H1 (cell line): ENCODE data around the gene GPC3. TPM values are rescaled to one million over a fixed set of nuclear protein-coding genes. Genes with fewer than 3 reads are reported as not detected.

Source experiments
- CTCF ChIA-PET: fragments of 300-600 bp; sonication (Branson Sonifier 250); formaldehyde crosslinking; loops from one replicate; lab custom pipeline; 2021; ENCODE audit not compliant: partially characterized antibody; lab: Charles Lee
- POLR2A ChIA-PET: fragments of 300-600 bp; sonication (Branson Sonifier 250); formaldehyde crosslinking; loops from one replicate; lab custom pipeline; 2021; ENCODE audit warnings: inconsistent platforms; ENCODE audit not compliant: partially characterized antibody; lab: Charles Lee
- DNase-seq, 2 experiments: peaks; one replicate each; pipeline versions ENCODE4 v3.0.0 to v3.0.0-alpha.2; 2010 to 2022; ENCODE audit warnings: low spot score in 2 of 2, low read depth in 1 of 2, mixed read lengths in 1 of 2
- FAIRE-seq: peaks from 2 replicates; lab custom pipeline; 2011; peaks lifted over from hg19 to GRCh38; lab: Jason Lieb, UNC
- H2AFZ ChIP-seq: 2 replicates; pipeline ENCODE4 v1.8.1; 2012; ENCODE audit warnings: low read length, inconsistent platforms
- H2AK5ac ChIP-seq: 2 replicates; pipeline ENCODE4 v1.6.1; 2013; ENCODE audit warnings: low read depth, low read length
- H2BK120ac ChIP-seq: replicated peaks from 2 replicates; pipeline ENCODE3; 2013; ENCODE audit warnings: low read depth, low read length, inconsistent platforms
- H2BK12ac ChIP-seq: 2 replicates; pipeline ENCODE4 v1.6.1; 2013; ENCODE audit warnings: low read depth, low read length
- H2BK15ac ChIP-seq: 2 replicates; pipeline ENCODE4 v1.6.1; 2013; ENCODE audit warnings: low read length
- H2BK20ac ChIP-seq: 2 replicates; pipeline ENCODE4 v1.6.1; 2013; ENCODE audit warnings: low read length
- H2BK5ac ChIP-seq: 2 replicates; pipeline ENCODE4 v1.6.1; 2013; ENCODE audit warnings: low read depth, low read length
- H3K14ac ChIP-seq: 2 replicates; pipeline ENCODE4 v1.6.1; 2013; ENCODE audit warnings: inconsistent platforms; ENCODE audit not compliant: insufficient read length
- H3K18ac ChIP-seq: 2 replicates; pipeline ENCODE4 v1.6.1; 2013; ENCODE audit warnings: low read length; ENCODE audit errors: extremely low read depth
- H3K23ac ChIP-seq: 2 replicates; pipeline ENCODE4 v1.6.1; 2013; ENCODE audit warnings: inconsistent platforms; ENCODE audit not compliant: insufficient read length
- H3K23me2 ChIP-seq: 2 replicates; pipeline ENCODE4 v1.6.1; 2013; ENCODE audit warnings: low read depth, low read length
- H3K27ac ChIP-seq: 2 replicates; pipeline ENCODE4 v1.6.1; 2011; ENCODE audit warnings: low read depth, low read length, inconsistent platforms
- H3K27me3 ChIP-seq, 4 experiments: replicated peaks in 1 of 4; 1 replicate in 1 of 4; 2 replicates in 3 of 4; pipeline versions ENCODE4 v1.6.1 to v1.8.1; 2011 to 2013; ENCODE audit warnings: low read length in 3 of 4, mild to moderate bottlenecking in 3 of 4, inconsistent platforms in 2 of 4, mixed read lengths in 2 of 4, moderate library complexity in 1 of 4; ENCODE audit not compliant: control insufficient read depth in 3 of 4, insufficient read depth in 3 of 4; ENCODE audit errors: extremely low read depth in 1 of 4
- H3K36me3 ChIP-seq, 4 experiments: 2 replicates each; pipeline versions ENCODE4 v1.6.1 to v1.8.1; 2011 to 2013; ENCODE audit warnings: mild to moderate bottlenecking in 4 of 4, low read length in 3 of 4, moderate library complexity in 2 of 4, control low read depth in 1 of 4, inconsistent platforms in 1 of 4; ENCODE audit not compliant: insufficient read depth in 4 of 4, control insufficient read depth in 2 of 4
- H3K4ac ChIP-seq: replicated peaks from 2 replicates; pipeline ENCODE3; 2013; ENCODE audit warnings: low read length, low read depth, mixed read lengths, inconsistent platforms; ENCODE audit not compliant: insufficient read length
- H3K4me1 ChIP-seq, 4 experiments: replicated peaks in 1 of 4; 1 replicate in 1 of 4; 2 replicates in 3 of 4; pipeline versions ENCODE4 v1.6.1 to v1.8.1; 2011 to 2013; ENCODE audit warnings: low read length in 3 of 4, inconsistent platforms in 2 of 4, mixed read lengths in 1 of 4; ENCODE audit not compliant: insufficient read depth in 4 of 4, control insufficient read depth in 3 of 4
- H3K4me2 ChIP-seq, 2 experiments: 2 replicates each; pipeline versions ENCODE4 v1.6.1 to v1.8.1; 2011 to 2013; ENCODE audit warnings: low read depth in 2 of 2, low read length in 2 of 2, control low read depth in 1 of 2, inconsistent platforms in 1 of 2, mild to moderate bottlenecking in 1 of 2; ENCODE audit not compliant: insufficient read depth in 1 of 2
- H3K4me3 ChIP-seq, 4 experiments: fragments of 200-600, 300-600 bp in 1 of 4; sonication (generic), shearing (Covaris generic), sonication (Bioruptor Twin) in 1 of 4; 2 replicates each; pipeline versions ENCODE4 v1.5.1 to v1.8.1; 2011 to 2016; ENCODE audit warnings: low read length in 4 of 4, low read depth in 3 of 4, control low read depth in 2 of 4, inconsistent platforms in 2 of 4, mild to moderate bottlenecking in 2 of 4, mixed read lengths in 1 of 4, moderate library complexity in 1 of 4; ENCODE audit not compliant: insufficient read depth in 2 of 4; ENCODE audit errors: extremely low read depth in 1 of 4
- H3K56ac ChIP-seq: replicated peaks from 2 replicates; pipeline ENCODE3; 2013; ENCODE audit warnings: low read depth, mild to moderate bottlenecking, mixed read lengths, low read length, inconsistent platforms; ENCODE audit not compliant: insufficient read length
- H3K79me1 ChIP-seq: 2 replicates; pipeline ENCODE4 v1.6.1; 2013; ENCODE audit warnings: low read depth, low read length, control low read depth
- H3K79me2 ChIP-seq, 2 experiments: 2 replicates each; pipeline versions ENCODE4 v1.6.1 to v1.8.1; 2012 to 2013; ENCODE audit warnings: low read length in 2 of 2, mild to moderate bottlenecking in 2 of 2, inconsistent platforms in 1 of 2; ENCODE audit not compliant: insufficient read depth in 2 of 2, control insufficient read depth in 1 of 2
- H3K9ac ChIP-seq, 4 experiments: replicated peaks in 1 of 4; 1 replicate in 1 of 4; 2 replicates in 3 of 4; pipeline versions ENCODE4 v1.6.1 to v1.8.1; 2011 to 2013; ENCODE audit warnings: low read depth in 3 of 4, low read length in 3 of 4, control low read depth in 2 of 4, mild to moderate bottlenecking in 2 of 4, moderate library complexity in 2 of 4, inconsistent platforms in 1 of 4; ENCODE audit errors: extremely low read depth in 1 of 4
- H3K9me3 ChIP-seq, 2 experiments: 2 replicates each; pipeline versions ENCODE4 v1.6.1 to v1.8.1; 2012 to 2013; ENCODE audit warnings: mild to moderate bottlenecking in 2 of 2, moderate library complexity in 2 of 2, control low read depth in 1 of 2, inconsistent platforms in 1 of 2, low read depth in 1 of 2, low read length in 1 of 2, mixed read lengths in 1 of 2; ENCODE audit not compliant: insufficient read depth in 2 of 2
- H4K20me1 ChIP-seq, 2 experiments: replicated peaks in 1 of 2; 2 replicates each; pipeline versions ENCODE3 to v1.8.1; 2011 to 2013; ENCODE audit warnings: inconsistent platforms in 2 of 2, low read length in 2 of 2, mild to moderate bottlenecking in 1 of 2; ENCODE audit not compliant: insufficient read depth in 2 of 2, control insufficient read depth in 1 of 2
- H4K5ac ChIP-seq: 2 replicates; pipeline ENCODE4 v1.6.1; 2013; ENCODE audit warnings: low read length, low read depth, mixed read lengths, inconsistent platforms; ENCODE audit not compliant: insufficient read length
- H4K8ac ChIP-seq: 2 replicates; pipeline ENCODE4 v1.8.0; 2013; ENCODE audit warnings: mild to moderate bottlenecking, moderate library complexity, low read length, inconsistent platforms; ENCODE audit not compliant: insufficient read depth; ENCODE audit errors: extremely low read depth
- H4K91ac ChIP-seq: replicated peaks from 2 replicates; pipeline ENCODE3; 2013; ENCODE audit warnings: low read length, mixed read lengths, inconsistent platforms; ENCODE audit not compliant: insufficient read length
- BCL11A ChIP-seq, 2 experiments: IDR thresholded peaks; one replicate each; pipeline ENCODE4 v1.6.1; 2011; ENCODE audit warnings: low read depth in 2 of 2, low read length in 2 of 2, mild to moderate bottlenecking in 2 of 2
- JUND ChIP-seq: IDR thresholded peaks from 2 replicates; pipeline ENCODE4 v1.6.1; 2011; ENCODE audit warnings: mild to moderate bottlenecking, improper control_type of control experiment, low read length
- WGBS, 2 experiments: shearing (Covaris generic) in 1 of 2; methylation state at CpG; one replicate each; pipeline versions ENCODE4 v1.1.6 to v1.1.7; 2013 to 2015; ENCODE audit warnings: low lambda C conversion rate in 2 of 2, mixed read lengths in 2 of 2, inconsistent platforms in 1 of 2, low coverage in 1 of 2, missing lambda C conversion rate in 1 of 2; ENCODE audit not compliant: insufficient replicate concordance in 2 of 2, insufficient coverage in 1 of 2, insufficient read length in 1 of 2; ENCODE audit errors: extremely low coverage in 1 of 2, missing lambda C conversion rate in 1 of 2; 5-methylcytosine and 5-hydroxymethylcytosine counted together
- polyA plus RNA-seq, 7 experiments: library from polyadenylated mRNA; depleted of rRNA in 3 of 7; stranded (reverse) in 5 of 7; unstranded in 2 of 7; fragments of >200 nt in 5 of 7; fragments of 200-250 nt in 2 of 7; gene quantifications; 1 replicate in 5 of 7; 2 replicates in 1 of 7; 4 replicates in 1 of 7; pipeline versions ENCODE4 v1.2.1 to v1.2.3, GENCODE V29; 2011 to 2013; ENCODE audit warnings: missing spikeins in 2 of 7, mixed read lengths in 2 of 7
- total RNA-seq: library from RNA; stranded (reverse); fragmentation: NEBNext Ultra II Directional; extraction: Animal tissue kit (Norgen Biotek cat#: 25700); gene quantifications from 2 replicates; pipeline ENCODE4 v1.2.1, GENCODE V29; 2021

GPC3 gene
- total and polyA plus RNA-seq, 2 of the 8 experiments (the other 6 are each of a cell fraction or from before 2014, with no cell fraction given) = 64.8 to 71.9 TPM

DNA sequence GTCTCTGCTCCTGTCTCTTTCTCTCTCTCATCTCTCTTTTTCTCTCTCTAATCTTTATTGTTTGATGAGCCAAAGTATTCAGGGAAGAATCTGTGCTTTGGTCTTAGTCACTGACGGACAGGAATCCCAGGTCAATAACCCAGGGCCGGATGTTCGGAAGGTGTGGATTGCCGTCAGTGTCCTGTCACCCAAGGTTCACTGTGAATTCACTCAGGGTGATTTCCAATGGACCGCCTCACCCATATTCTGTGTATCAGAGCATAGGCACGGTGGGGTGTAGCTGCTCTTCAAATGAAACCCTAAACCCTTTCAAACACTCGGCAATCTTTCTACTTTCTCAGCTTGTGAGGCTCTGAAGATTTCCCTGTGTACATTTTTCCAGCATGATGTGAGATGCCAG lies 425.5 kb downstream of the GPC3 start:
- no peaks in the 10 kb centered on the region; a peak in 2 of 8 replicates for H3K36me3 ChIP-seq
- no peak overlapping the region for H2BK12ac ChIP-seq
- no peak overlapping the region for H3K4me2 ChIP-seq
- H4K20me1 ChIP-seq = no peaks in the 10 kb centered on the region
- no peak overlapping the region for H2BK15ac ChIP-seq
- H3K4ac ChIP-seq = no peak overlapping the region
- no peak overlapping the region for H4K8ac ChIP-seq
- DNase-seq (no peak), FAIRE-seq (no peak)
- no peak overlapping the region for H2BK5ac ChIP-seq
- H4K5ac ChIP-seq = no peak overlapping the region
- no peaks in the 10 kb centered on the region for H3K27me3 ChIP-seq
- H3K9me3 ChIP-seq = no peaks in the 10 kb centered on the region
- no peaks in the 10 kb centered on the region for H3K79me2 ChIP-seq
- H2AFZ ChIP-seq = no peak overlapping the region
- POLR2A ChIA-PET = no interaction called here
- no peak overlapping the region for H3K9ac ChIP-seq
- WGBS, 2 experiments = 93% methylated on average over 4 of the region's 7 CpGs; no CpG with 5 or more reads in 1 of the 2 experiments
- H4K91ac ChIP-seq = no peak overlapping the region
- no peak overlapping the region for H3K27ac ChIP-seq
- no peak overlapping the region for H3K4me3 ChIP-seq
- H3K79me1 ChIP-seq = no peaks in the 10 kb centered on the region
- no peak overlapping the region for H2BK120ac ChIP-seq
- H3K23me2 ChIP-seq = no peaks in the 10 kb centered on the region
- no peak overlapping the region for H3K14ac ChIP-seq
- H2BK20ac ChIP-seq = no peak overlapping the region
- no peak overlapping the region for H2AK5ac ChIP-seq
- H3K18ac ChIP-seq = no peak overlapping the region
- H3K56ac ChIP-seq = no peak overlapping the region
- H3K23ac ChIP-seq = no peak overlapping the region
- CTCF ChIA-PET = no interaction called here
- H3K4me1 ChIP-seq = peaks cover 0 to 15% (median 2%) of the 10 kb centered on the region in 4 experiments; a peak in 2 of 7 replicates
- TF ChIP-seq BCL11A (IDR thresholded peaks at IDR 0.05; ENCODE audit: low read depth in 2 of 2, low read length in 2 of 2) (no peak), JUND (no peak)
